GM21528 (cell line): Measurements from ENCODE around the gene SEMA3F.

Source experiments
- ATAC-seq: cut with Tn5 transposase; IDR thresholded peaks from one replicate; pipeline ENCODE4 v1.9.1; 2021; ENCODE audit warnings: mild to moderate bottlenecking, moderate library complexity; ENCODE audit not compliant: unreplicated experiment, low FRiP score

SEMA3F gene

DNA sequence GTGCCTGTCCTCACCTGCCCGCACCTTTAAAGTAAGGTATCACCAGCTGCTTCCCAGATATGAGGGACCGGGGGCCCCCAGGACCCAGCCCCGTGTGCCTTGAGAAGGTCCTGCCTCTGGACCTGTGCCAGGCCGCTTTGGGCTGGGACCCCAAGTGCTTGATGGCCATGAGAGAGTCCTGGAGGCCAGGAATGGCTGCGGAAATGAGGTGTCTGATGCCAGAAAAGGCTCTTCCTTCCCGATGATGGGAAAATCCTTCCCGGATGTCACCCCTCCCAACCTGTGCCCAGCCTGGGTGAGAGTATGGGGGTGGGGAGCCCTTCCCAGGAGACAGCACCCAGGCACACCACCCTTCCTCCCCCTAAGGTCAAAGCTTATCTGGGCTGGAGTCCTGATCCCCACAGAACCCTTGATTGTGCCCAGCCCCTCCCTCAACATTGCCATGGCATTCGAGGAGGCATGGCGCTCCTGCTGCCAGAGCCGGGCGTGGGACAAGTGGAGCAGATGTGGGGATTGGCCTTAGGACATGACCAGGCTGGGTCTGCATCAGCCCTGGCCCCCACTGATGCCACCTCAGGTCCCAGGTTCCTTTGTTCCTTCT lies 14.2 kb downstream of the SEMA3F start:
- no peak for ATAC-seq

- ATAC-seq: no peak
Measured at GRCh38 chr3:50169858-50170257, 14.7 kb downstream of the SEMA3F start.

DNA sequence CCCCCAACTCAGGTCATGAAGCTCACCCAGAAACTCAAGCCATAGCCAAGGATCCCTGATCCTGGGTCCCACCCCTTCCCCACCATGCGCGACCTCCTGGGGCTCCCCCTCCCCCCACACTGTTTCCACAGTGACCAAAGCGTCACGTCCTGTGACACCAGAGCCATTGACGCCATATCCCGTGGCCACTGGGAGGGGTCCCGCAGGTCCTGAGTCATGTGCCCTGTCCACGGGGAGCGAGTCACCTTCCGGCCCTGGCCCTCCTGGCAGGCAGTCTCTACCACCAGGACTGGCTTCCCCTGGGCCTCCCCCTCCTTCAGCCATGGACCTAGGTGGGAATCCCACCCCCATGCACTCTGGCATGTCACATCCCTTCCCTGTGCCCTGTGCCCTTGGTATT lies 15.6 kb downstream of the SEMA3F start:
- ATAC-seq: no peak

- no peak for ATAC-seq
Measured at GRCh38 chr3:50171540-50172301, 16.6 kb downstream of the SEMA3F start.

DNA sequence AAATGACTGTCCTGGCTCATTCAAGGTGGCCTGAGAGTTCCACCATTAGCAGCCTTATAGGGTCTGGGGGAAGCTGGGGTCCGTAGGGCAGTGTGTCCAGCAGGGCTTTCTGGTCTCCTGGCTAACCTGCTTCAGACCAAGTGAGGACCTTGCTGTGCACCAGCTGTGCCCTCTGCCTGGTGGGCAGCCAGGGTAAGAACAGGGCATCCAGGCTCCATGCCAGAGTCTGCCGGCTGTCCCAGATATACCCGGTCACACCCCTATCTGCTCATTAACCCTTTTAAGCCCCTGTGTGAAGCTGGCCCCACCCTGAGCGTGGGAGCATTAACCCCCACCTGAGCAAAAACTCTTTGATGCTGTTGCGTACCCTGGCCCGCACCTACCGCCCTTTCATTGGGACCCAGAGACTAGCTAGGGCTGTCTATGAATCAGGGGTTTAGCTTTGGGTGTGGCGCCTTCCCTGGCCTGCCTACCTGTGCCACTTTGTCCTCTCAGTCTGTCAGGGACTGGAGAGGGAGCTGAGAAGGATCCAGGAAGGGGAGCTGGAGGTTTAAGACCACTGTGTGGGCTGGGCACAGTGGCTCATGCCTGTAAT lies 17.6 kb downstream of the SEMA3F start:
- no peak for ATAC-seq

DNA sequence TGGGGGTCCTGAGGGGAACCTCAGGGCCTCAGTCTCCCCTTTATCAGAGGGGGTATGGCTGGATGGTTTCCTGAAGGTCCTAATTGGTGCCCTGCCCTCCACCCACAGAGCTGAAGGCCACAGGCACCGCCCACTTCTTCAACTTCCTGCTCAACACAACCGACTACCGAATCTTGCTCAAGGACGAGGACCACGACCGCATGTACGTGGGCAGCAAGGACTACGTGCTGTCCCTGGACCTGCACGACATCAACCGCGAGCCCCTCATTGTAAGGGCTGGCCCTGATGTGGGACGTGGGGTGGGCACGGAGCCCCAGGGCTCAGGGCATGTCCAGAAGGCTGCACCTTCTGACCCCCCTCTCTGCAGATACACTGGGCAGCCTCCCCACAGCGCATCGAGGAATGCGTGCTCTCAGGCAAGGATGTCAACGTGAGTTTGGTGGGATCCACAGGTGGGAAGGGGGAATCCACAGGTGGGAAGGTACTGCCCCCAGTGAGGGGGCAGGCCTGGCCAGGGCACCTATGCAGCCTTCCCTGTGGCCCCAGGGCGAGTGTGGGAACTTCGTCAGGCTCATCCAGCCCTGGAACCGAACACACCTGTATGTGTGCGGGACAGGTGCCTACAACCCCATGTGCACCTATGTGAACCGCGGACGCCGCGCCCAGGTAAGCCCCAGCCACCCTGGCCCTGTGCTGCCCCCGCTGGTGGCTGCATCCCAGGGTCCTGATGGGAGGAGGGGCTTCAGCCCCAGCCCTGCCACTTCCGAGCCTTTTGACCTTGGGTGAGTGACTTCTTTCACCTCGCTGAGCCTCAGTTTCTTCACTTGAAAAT lies 18.8 kb downstream of the SEMA3F start:
- ATAC-seq: no peak

DNA sequence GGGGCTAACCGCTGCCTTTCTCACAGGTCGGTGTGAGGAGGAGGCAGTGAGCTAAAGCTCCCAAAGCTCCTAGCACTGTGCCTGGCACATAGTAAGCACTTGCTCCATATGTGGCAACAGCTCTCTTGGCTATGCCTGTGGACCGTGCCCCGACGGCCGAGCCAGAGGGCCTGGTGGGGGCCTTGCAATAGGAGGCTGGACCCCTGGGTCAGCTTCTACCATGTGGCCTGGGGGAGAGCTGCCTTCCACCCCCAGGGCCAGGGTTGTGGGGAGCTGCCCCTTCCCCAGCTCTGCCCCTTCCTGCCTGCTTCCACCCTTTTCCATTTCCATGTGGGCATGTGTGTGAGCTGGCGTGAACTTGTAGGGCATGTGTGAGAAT lies 19.4 kb downstream of the SEMA3F start:
- no peak for ATAC-seq

- ATAC-seq: no peak
Measured at GRCh38 chr3:50174947-50175524, 19.9 kb downstream of the SEMA3F start.

DNA sequence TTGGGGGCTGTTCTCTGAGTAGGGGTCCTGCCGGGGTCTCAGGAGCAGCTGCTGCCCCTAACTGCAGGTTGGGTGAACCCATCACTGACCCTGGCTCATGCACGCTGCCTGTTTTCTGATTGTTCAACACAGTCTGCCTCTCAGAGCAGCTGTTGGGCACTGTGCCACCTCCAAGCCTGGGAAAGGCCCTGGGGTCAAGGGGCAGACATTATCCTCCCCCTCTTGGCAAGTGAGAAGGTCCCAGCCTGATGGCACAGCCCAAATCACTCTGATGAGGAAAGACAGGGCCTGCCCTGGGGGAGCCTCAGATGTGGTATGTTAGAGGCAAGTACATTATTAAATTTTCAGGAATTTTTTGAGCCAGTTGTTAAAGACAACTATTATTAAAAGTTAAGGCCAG lies 22.2 kb downstream of the SEMA3F start:
- no peak for ATAC-seq

- ATAC-seq: no peak
Measured at GRCh38 chr3:50179710-50180109, 24.6 kb downstream of the SEMA3F start.

DNA sequence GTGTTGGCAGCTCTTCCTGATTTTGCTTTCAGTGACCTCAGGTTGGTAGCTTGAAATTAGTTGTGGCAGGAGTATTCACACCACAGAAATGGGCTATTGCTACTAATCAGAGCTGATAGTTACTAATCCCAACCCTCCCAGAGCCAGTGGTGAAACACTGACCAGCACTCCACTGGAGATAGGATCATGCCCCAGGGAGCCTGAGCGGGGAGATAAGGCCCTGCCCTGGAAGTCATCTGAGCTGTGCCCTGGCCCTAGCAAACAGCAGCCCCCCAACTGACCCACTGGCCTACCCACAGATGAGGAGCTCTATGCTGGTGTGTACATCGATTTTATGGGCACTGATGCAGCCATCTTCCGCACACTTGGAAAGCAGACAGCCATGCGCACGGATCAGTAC lies 26.9 kb downstream of the SEMA3F start:
- no peak for ATAC-seq

- no peak for ATAC-seq
Measured at GRCh38 chr3:50182533-50183099, 27.5 kb downstream of the SEMA3F start.

DNA sequence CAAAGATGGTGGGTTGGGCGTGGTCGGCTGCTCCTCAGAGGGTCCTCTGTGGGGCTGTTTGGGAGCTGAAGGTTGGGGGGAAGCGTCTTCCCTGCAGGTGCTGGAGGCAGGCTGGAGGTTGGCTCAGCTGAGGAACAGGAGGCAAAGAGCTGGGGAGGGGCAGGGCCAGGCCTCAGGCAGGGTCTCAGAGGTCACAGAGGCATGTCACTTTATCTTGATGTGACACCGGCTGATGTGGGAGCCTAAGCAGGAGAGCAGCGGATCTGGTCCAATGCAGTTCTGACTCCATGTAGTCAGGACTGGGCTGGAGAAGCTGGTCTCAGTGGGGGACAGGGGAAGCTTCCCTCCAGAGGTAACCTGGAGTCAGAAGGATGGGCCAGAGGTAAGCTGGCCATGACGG lies 28.6 kb downstream of the SEMA3F start:
- ATAC-seq: no peak

DNA sequence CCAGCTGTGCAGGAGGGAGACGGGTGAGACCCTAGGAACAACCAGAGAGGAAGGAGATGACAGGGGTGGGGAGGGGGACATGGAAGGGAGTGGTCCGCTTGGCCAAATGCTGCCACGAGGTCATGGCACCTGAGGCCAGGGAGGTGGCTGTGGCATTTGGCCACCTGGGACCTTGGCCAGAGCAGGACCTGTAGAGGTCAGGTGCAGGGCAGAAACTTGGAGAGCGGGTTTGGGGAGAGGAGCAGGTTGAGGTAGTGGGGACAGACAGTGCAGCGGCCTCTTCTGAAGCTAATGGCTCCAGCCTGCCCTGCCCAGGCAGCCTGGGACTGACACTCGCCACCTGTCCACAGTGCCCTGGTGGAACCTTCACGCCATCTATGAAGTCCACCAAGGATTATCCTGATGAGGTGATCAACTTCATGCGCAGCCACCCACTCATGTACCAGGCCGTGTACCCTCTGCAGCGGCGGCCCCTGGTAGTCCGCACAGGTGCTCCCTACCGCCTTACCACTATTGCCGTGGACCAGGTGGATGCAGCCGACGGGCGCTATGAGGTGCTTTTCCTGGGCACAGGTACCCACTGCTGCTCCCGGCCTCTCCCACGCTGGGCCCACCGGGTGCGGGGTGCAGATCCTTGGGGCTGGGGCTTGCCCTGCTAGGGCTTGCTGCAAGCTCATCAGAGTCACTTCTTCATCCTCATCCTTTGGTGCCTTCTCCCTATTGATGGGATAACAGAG lies 29.3 kb downstream of the SEMA3F start:
- ATAC-seq: no peak

DNA sequence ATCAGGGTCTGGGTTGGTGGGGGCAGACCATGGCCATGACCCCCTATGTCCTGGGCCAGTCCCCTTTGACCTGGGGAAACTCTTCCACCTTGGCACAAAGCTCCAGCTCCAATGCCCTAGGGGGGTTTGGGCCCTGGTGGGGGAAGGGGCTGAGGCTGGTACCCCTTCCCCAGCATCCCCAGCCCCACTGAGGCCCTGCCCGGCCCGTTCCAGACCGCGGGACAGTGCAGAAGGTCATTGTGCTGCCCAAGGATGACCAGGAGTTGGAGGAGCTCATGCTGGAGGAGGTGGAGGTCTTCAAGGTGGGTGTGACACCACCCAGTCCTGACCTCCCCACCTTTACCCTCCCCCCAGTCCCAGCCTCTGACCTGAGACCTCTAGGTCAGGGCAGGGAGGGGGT lies 30.1 kb downstream of the SEMA3F start:
- ATAC-seq: no peak

DNA sequence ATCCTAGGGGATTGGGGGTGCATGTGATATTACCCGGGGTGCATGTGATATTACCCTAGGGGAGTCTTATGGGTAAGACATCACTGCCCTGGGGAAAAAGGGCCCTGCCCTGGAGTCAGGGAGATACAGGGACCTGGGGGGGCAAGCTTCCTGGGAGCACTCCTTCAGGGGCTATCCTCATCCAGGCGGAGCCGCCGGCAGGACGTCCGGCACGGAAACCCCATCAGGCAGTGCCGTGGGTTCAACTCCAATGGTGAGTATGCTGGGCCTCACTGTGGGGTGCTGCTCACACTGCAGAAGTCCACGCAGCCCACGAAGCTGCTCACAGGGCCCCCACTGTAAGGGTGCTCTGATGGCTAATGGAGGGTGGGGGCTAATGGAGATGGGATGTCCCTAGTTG lies 31.0 kb downstream of the SEMA3F start:
- ATAC-seq: no peak

DNA sequence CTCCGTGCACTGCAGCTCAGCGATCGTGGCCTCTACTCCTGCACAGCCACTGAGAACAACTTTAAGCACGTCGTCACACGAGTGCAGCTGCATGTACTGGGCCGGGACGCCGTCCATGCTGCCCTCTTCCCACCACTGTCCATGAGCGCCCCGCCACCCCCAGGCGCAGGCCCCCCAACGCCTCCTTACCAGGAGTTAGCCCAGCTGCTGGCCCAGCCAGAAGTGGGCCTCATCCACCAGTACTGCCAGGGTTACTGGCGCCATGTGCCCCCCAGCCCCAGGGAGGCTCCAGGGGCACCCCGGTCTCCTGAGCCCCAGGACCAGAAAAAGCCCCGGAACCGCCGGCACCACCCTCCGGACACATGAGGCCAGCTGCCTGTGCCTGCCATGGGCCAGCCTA lies 32.6 kb downstream of the SEMA3F start:
- no peak for ATAC-seq

DNA sequence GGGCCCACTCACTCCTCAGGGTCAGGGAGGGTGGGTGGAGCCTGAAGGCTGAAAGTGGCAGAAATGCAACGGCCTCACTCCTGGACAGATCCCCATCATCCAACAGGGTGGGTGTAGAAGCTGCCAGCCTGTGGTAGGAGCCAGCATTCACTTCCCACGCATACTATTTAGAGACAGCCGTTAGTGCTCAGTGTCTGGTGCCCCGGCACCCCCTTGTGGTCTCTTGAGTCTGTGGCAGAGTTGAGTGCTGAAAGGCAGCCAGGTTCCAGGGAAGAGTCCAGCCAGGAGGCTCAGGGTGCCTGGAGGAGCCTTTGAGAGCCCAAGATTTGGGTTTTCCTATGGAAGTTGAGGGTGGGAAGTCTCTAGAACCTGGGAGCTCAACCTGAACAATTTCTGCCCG lies 34.1 kb downstream of the SEMA3F start:
- ATAC-seq: no peak

DNA sequence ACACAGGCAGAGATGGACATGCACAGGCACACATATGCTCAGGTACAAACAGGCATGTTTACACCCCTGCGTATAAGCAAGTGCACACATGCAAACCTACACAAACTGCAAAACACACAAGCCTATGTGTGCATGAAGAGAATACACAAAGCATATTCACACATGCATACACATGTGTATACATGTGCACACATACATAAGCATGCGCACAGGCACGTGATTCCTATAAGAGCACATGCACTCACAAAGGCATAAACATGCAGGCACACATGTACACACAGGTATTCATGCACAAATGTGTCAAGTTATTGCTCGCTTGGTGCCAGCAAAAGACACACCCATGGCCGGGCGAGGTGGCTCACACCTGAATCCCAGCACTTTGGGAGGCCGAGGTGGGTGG lies 34.9 kb downstream of the SEMA3F start:
- ATAC-seq: no peak
